Breast epithelium (tissue), 4 donors: ENCODE data around the gene ASF1A. TPM values are rescaled to one million over a fixed set of nuclear protein-coding genes. Genes with fewer than 3 reads are reported as not detected.
A peak's percentile ranks its signal among the peaks of the same experiment; 100 is the strongest.

Source experiments
- DNase-seq, 2 donors: peaks; one replicate each; pipeline ENCODE4 v3.0.0-alpha.2; 2019; ENCODE audit warnings: low spot score in 2 of 2
- H3K27ac ChIP-seq, 2 donors: fragments of 200-600 bp; sonication (generic) in 1 of 2; one replicate each; pipeline ENCODE4 v1.5.1; 2016 to 2019; ENCODE audit warnings: mild to moderate bottlenecking in 1 of 2
- H3K27me3 ChIP-seq, 2 donors: fragments of 200-600 bp; sonication (generic) in 1 of 2; one replicate each; pipeline versions ENCODE4 v1.5.1 to v1.6.0; 2017 to 2019; ENCODE audit warnings: control low read depth in 1 of 2, mild to moderate bottlenecking in 1 of 2
- H3K36me3 ChIP-seq: fragments of 200-600 bp; one replicate; pipeline ENCODE4 v1.5.1; 2019
- H3K4me1 ChIP-seq, 2 donors: fragments of 200-600 bp; sonication (generic); one replicate each; pipeline ENCODE4 v1.5.1; 2016 to 2019; ENCODE audit warnings: control low read depth in 1 of 2
- H3K4me3 ChIP-seq, 3 donors: fragments of 200-600 bp; sonication (generic); 1 replicate in 2 of 3; 2 replicates in 1 of 3; pipeline ENCODE4 v1.5.1; 2016 to 2019; ENCODE audit warnings: mild to moderate bottlenecking in 3 of 3, moderate library complexity in 2 of 3
- H3K9me3 ChIP-seq, 2 donors: fragments of 200-600 bp; sonication (generic) in 1 of 2; one replicate each; pipeline ENCODE4 v1.5.1; 2016 to 2019; ENCODE audit warnings: control low read depth in 1 of 2
- POLR2A ChIP-seq: fragments of 450-650 bp; IDR thresholded peaks from one replicate; pipeline ENCODE4 v1.6.1; 2016; ENCODE audit warnings: antibody characterized with exemption, mild to moderate bottlenecking, moderate library complexity
- POLR2AphosphoS5 ChIP-seq, 3 donors: sonication (generic); formaldehyde crosslinking; IDR thresholded peaks; one replicate each; pipeline ENCODE4 v1.6.1; 2017; ENCODE audit warnings: antibody characterized with exemption in 3 of 3
- intact Hi-C: fragments of 100-400 bp; cut with DNase I; formaldehyde crosslinking; loops from one replicate; pipeline ENCODE4 v1.15.1; 2023; ENCODE audit warnings: low total_unique reads
- total RNA-seq, 3 donors: library from RNA; depleted of rRNA; stranded (reverse); fragments of >200 nt; gene quantifications; one replicate each; pipeline ENCODE4 v1.1.0, GENCODE V29; 2016
- TF ChIP-seq, protein P1 (sequence below), 3 donors: fragments of 450-650 bp; IDR thresholded peaks; one replicate each; pipeline ENCODE4 v1.5.1; 2016 to 2017; ENCODE audit warnings: antibody characterized with exemption in 3 of 3, mild to moderate bottlenecking in 3 of 3, moderate library complexity in 3 of 3

Gene ASF1A
- total RNA-seq, 3 donors from 2014 or later = 8.6 to 13.2 (median 10.5) TPM

DNA sequence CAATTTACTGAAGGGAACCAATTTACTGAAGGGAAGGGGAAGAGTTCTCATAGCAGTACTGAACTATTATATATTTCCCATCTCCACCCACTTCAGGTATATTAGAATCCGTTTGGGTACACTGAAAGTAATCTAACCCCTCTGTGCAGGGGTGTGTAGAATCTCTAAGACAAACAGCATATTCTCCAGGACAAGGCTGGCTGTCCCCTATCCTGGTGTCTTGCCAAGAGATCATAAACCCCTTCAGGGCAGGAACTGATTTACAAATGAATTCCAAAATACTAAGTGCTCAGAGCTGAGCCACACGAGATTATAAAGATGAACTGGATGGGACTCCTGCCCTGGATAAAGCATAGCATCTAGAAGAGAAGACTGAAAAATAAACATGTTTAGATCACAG is 9.2 kb downstream of the ASF1A start:
- no peak for DNase-seq
- Histone ChIP-seq H3K4me1 (no peaks in the 10 kb centered on the region), H3K4me3 (no peak overlapping the region), H3K27me3 (no peaks in the 10 kb centered on the region), H3K9me3 (no peaks in the 10 kb centered on the region), H3K27ac (peak overlapping the region in 1 of 2 donors; percentile 44), H3K36me3 (no peaks in the 10 kb centered on the region)
- intact Hi-C loops = no loop called here
- TF ChIP-seq POLR2AphosphoS5 (IDR thresholded peaks at IDR 0.05) = no peak
- no peak for TF ChIP-seq POLR2A
- TF ChIP-seq, protein P1, sequence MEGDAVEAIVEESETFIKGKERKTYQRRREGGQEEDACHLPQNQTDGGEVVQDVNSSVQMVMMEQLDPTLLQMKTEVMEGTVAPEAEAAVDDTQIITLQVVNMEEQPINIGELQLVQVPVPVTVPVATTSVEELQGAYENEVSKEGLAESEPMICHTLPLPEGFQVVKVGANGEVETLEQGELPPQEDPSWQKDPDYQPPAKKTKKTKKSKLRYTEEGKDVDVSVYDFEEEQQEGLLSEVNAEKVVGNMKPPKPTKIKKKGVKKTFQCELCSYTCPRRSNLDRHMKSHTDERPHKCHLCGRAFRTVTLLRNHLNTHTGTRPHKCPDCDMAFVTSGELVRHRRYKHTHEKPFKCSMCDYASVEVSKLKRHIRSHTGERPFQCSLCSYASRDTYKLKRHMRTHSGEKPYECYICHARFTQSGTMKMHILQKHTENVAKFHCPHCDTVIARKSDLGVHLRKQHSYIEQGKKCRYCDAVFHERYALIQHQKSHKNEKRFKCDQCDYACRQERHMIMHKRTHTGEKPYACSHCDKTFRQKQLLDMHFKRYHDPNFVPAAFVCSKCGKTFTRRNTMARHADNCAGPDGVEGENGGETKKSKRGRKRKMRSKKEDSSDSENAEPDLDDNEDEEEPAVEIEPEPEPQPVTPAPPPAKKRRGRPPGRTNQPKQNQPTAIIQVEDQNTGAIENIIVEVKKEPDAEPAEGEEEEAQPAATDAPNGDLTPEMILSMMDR (IDR thresholded peaks at IDR 0.05) = no peak

DNA sequence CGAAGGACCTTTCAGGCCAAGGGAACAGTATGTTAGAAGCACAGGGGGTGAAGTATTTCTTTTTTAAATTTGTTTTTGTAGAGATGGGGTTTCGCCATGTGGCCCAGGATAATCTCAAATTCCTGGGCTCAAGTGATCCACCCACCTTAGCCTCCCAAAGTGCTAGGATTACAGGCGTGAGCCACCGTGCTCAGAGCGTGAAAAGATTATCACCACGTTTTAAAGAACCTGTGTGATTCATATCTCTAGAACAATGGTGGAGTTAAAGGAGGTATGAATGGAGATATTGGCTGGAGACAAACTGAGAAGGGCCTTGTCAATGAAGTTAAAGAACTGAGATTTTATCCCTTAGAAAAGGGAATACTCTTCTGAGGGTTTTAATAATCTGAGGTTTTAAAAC is 9.7 kb downstream of the ASF1A start:
- no peaks in the 10 kb centered on the region for H3K36me3 ChIP-seq
- no peaks in the 10 kb centered on the region for H3K4me1 ChIP-seq
- H3K27ac ChIP-seq = no peak overlapping the region
- TF ChIP-seq POLR2AphosphoS5 (IDR thresholded peaks at IDR 0.05) (no peak), POLR2A (no peak)
- TF ChIP-seq, protein P1 (IDR thresholded peaks at IDR 0.05) = no peak
- no peaks in the 10 kb centered on the region for H3K9me3 ChIP-seq
- no peak overlapping the region for H3K4me3 ChIP-seq
- H3K27me3 ChIP-seq = no peaks in the 10 kb centered on the region
- intact Hi-C loops = no loop called here
- DNase-seq = no peak

GRCh38 chr6:118905084-118905483 is 11.1 kb downstream of the ASF1A start:
- no peaks in the 10 kb centered on the region for H3K9me3 ChIP-seq
- peaks cover 6% of the 10 kb centered on the region for H3K36me3 ChIP-seq
- no peak for DNase-seq
- H3K4me3 ChIP-seq = no peak overlapping the region
- H3K4me1 ChIP-seq = no peaks in the 10 kb centered on the region
- no peak overlapping the region for H3K27ac ChIP-seq
- H3K27me3 ChIP-seq = no peaks in the 10 kb centered on the region
- no peak for TF ChIP-seq POLR2AphosphoS5 (IDR thresholded peaks at IDR 0.05)
- TF ChIP-seq, protein P1 (IDR thresholded peaks at IDR 0.05) = no peak
- TF ChIP-seq POLR2A = no peak
- intact Hi-C loops = no loop called here

GRCh38 chr6:118905851-118906250 is 11.9 kb downstream of the ASF1A start:
- DNase-seq = no peak
- intact Hi-C loops = no loop called here
- H3K4me1 ChIP-seq = no peaks in the 10 kb centered on the region
- peaks cover 6% of the 10 kb centered on the region for H3K36me3 ChIP-seq
- H3K27ac ChIP-seq = no peak overlapping the region
- no peak overlapping the region for H3K4me3 ChIP-seq
- H3K9me3 ChIP-seq = no peaks in the 10 kb centered on the region
- TF ChIP-seq, protein P1 (IDR thresholded peaks at IDR 0.05) = no peak
- TF ChIP-seq POLR2AphosphoS5 (IDR thresholded peaks at IDR 0.05) = no peak
- TF ChIP-seq POLR2A = no peak
- no peaks in the 10 kb centered on the region for H3K27me3 ChIP-seq

DNA sequence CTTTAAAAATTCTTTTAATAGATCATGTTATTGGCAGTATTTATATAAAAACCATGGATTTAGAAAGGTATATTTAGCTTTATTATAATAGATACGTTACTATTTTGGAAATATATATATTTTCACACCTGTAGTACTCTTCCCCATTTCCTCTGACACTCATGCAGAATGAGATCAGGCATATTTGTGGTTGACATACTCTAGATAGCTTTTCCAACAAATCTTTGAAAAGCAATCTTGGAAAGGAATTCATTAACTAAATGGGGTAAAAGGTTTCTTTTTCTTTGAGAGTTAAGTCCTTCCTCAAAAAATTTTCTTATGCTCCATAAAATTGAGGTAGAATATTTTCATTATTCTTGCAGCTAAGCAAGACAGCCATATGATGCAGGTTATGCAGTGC is 14.5 kb downstream of the ASF1A start:
- H3K36me3 ChIP-seq = peaks cover 6% of the 10 kb centered on the region

More for the DNA sequence above, 14.5 kb downstream of the ASF1A start:
- Histone ChIP-seq H3K9me3 (no peaks in the 10 kb centered on the region), H3K4me3 (no peak overlapping the region), H3K4me1 (no peaks in the 10 kb centered on the region), H3K27me3 (no peaks in the 10 kb centered on the region), H3K27ac (no peak overlapping the region)
- TF ChIP-seq, protein P1 (IDR thresholded peaks at IDR 0.05) = no peak
- no peak for TF ChIP-seq POLR2A
- no peak for TF ChIP-seq POLR2AphosphoS5 (IDR thresholded peaks at IDR 0.05)
- DNase-seq = no peak
- intact Hi-C loops = no loop called here
